ENCODE results near the gene PLCH2. TPM values are rescaled to one million over a fixed set of nuclear protein-coding genes. Genes with fewer than 3 reads are reported as not detected.

PLCH2 gene
- total and polyA plus RNA-seq, 2 of the 13 experiments (the other 11 are each of a cell fraction or from before 2014, with no cell fraction given), result 0.15 to 0.67 TPM

DNA sequence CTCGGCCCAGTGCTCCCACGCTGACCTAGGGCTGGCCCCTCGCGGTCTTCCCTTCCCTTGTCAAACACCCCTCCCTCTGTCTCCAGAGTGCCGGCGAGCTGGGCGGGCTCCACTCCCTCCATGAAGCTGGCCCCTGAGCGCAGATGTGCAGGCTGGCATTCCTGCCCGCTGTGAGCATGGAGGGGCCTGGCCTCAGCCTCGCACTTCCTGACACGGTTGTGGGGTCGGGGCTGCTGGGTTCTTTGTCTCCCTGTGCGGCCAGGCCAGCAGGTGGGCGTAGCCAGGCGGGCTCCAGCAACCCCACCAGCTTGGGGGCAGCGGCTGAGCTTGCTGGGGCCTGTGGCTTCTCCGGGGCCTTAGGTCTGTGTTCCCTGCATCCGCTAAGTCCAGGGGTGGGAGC, 49.5 kb upstream of the PLCH2 start:
- no peak overlapping the region for H3K4me2 ChIP-seq (ENCODE audit: low read depth, low read length)
- H4K20me1 ChIP-seq (ENCODE audit: insufficient read depth, low read length), result no peaks in the 10 kb centered on the region
- H3K79me2 ChIP-seq (ENCODE audit: insufficient read depth, low read length), result no peaks in the 10 kb centered on the region
- no peaks in the 10 kb centered on the region for H3K36me3 ChIP-seq (replicated peaks in 1 of 2; ENCODE audit: control insufficient read depth in 1 of 2, insufficient read depth in 2 of 2, low read length in 2 of 2)
- peaks cover 22% of the 10 kb centered on the region for H3K9me3 ChIP-seq (ENCODE audit: low read length)
- WGBS (ENCODE audit: low lambda C conversion rate), result 40% methylated on average over 8 of the region's 18 CpGs
- no TSS peak for BruUV-seq (replicated peaks)
- H3K27ac ChIP-seq (ENCODE audit: extremely low read length, insufficient read depth, low read length), result no peak overlapping the region
- no peak overlapping the region for H3K4me3 ChIP-seq (replicated peaks in 1 of 3; ENCODE audit: insufficient read depth in 1 of 3, low read depth in 2 of 3, low read length in 3 of 3)
- intact Hi-C loops (cut with micrococcal nuclease; ENCODE audit: unreplicated experiment), result no loop called here
- H3K27me3 ChIP-seq (ENCODE audit: control insufficient read depth in 1 of 2, insufficient read depth in 2 of 2, low read length in 2 of 2), result peaks cover 7 to 49% of the 10 kb centered on the region in 2 experiments
- in situ Hi-C loops (cut with HindIII; ENCODE audit: extremely low pct_ligation_motif_present, low pct_unique_long_range_greater_than_20kb), result no loop called here
- DNase-seq (ENCODE audit: low spot score), result no peak
- no peak overlapping the region for H3K9ac ChIP-seq (ENCODE audit: insufficient read depth, low read depth, low read length)
- TF ChIP-seq ZBTB7A (CRISPR knock-in tag; IDR thresholded peaks at IDR 0.05), result no peak
- TF ChIP-seq MED8 (CRISPR knock-in tag; IDR thresholded peaks at IDR 0.05; ENCODE audit: insufficient replicate concordance), result no peak
- TF ChIP-seq ZFX (CRISPR knock-in tag; IDR thresholded peaks at IDR 0.05; ENCODE audit: low read depth), result no peak
- no peak for TF ChIP-seq MIXL1 (CRISPR knock-in tag; IDR thresholded peaks at IDR 0.05)
- no peak for TF ChIP-seq GPN1 (CRISPR knock-in tag; IDR thresholded peaks at IDR 0.05; ENCODE audit: borderline replicate concordance)
- TF ChIP-seq ZSCAN21 (CRISPR knock-in tag; IDR thresholded peaks at IDR 0.05; ENCODE audit: borderline replicate concordance), result no peak
- TF ChIP-seq JARID2 (CRISPR knock-in tag; IDR thresholded peaks at IDR 0.05; ENCODE audit: insufficient replicate concordance), result no peak
- TF ChIP-seq ATF7-NPFF (CRISPR knock-in tag; IDR thresholded peaks at IDR 0.05; ENCODE audit: low read depth), result no peak
- TF ChIP-seq ZNF205 (CRISPR knock-in tag; IDR thresholded peaks at IDR 0.05), result no peak
- TF ChIP-seq ATF5 (CRISPR knock-in tag; IDR thresholded peaks at IDR 0.05; ENCODE audit: low read depth), result no peak
- TF ChIP-seq HES4 (CRISPR knock-in tag; IDR thresholded peaks at IDR 0.05; ENCODE audit: borderline replicate concordance), result no peak
- no peak for TF ChIP-seq ZFYVE20 (CRISPR knock-in tag; IDR thresholded peaks at IDR 0.05; ENCODE audit: borderline replicate concordance, low read depth)
- no peak for TF ChIP-seq ZNF747 (CRISPR knock-in tag; IDR thresholded peaks at IDR 0.05; ENCODE audit: borderline replicate concordance)
- TF ChIP-seq, protein P1, sequence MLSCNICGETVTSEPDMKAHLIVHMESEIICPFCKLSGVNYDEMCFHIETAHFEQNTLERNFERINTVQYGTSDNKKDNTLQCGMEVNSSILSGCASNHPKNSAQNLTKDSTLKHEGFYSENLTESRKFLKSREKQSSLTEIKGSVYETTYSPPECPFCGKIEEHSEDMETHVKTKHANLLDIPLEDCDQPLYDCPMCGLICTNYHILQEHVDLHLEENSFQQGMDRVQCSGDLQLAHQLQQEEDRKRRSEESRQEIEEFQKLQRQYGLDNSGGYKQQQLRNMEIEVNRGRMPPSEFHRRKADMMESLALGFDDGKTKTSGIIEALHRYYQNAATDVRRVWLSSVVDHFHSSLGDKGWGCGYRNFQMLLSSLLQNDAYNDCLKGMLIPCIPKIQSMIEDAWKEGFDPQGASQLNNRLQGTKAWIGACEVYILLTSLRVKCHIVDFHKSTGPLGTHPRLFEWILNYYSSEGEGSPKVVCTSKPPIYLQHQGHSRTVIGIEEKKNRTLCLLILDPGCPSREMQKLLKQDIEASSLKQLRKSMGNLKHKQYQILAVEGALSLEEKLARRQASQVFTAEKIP (CRISPR knock-in tag; IDR thresholded peaks at IDR 0.05; ENCODE audit: borderline replicate concordance), result no peak
- no peak for ATAC-seq
- CTCF ChIA-PET (ENCODE audit: low intra/inter-chr PET ratio, low total read pairs), result no interaction called here
- H2AFZ ChIP-seq (ENCODE audit: low read length), result no peak overlapping the region
- no peaks in the 10 kb centered on the region for H3K4me1 ChIP-seq (ENCODE audit: insufficient read depth, low read length)
- POLR2A ChIA-PET, result no interaction called here
- FAIRE-seq, result no peak

All from HepG2 (cell line).